ENCODE measurements around the gene LGALS7B.

DNA sequence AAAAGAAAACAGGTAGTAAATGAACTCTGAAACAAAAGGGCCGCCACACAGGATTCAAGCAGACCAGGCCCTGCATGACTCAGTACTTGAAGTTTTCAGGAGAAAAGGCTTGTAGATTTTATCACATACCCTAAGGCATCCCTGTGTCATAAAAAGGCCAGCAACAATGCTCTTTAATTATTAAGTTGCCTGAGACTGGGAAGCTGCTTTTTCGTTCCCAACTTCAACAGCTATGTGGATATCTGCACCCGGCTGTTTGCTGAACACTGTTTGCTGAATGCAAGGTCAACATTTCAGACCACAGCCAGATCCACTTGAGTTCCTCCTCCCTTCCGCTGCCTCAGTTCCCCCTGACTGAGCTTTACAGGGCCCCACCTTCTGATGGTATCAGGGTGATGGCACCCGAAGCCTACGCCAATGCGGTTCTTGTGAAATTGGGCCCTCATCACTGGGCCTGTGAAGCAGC lies 48.7 kb downstream of the LGALS7B start:
- TF ChIP-seq, protein P1, sequence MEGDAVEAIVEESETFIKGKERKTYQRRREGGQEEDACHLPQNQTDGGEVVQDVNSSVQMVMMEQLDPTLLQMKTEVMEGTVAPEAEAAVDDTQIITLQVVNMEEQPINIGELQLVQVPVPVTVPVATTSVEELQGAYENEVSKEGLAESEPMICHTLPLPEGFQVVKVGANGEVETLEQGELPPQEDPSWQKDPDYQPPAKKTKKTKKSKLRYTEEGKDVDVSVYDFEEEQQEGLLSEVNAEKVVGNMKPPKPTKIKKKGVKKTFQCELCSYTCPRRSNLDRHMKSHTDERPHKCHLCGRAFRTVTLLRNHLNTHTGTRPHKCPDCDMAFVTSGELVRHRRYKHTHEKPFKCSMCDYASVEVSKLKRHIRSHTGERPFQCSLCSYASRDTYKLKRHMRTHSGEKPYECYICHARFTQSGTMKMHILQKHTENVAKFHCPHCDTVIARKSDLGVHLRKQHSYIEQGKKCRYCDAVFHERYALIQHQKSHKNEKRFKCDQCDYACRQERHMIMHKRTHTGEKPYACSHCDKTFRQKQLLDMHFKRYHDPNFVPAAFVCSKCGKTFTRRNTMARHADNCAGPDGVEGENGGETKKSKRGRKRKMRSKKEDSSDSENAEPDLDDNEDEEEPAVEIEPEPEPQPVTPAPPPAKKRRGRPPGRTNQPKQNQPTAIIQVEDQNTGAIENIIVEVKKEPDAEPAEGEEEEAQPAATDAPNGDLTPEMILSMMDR (IDR thresholded peaks at IDR 0.05; ENCODE audit: insufficient read depth, low read length, poor library complexity, severe bottlenecking) = no peak
- TF ChIP-seq EZH2phosphoT487 (conservative IDR thresholded peaks at IDR 0.05; ENCODE audit: low read length) = no peak
